Activated T-helper 9 cell treated with anti-CD3 and anti-CD28 coated beads, Interleukin-2, amount 50 U/mL, for 16 hours (primary cell): ENCODE results near the gene RNF217.
"Not testable (repeated sequence)": the region's sequence is repeated elsewhere in the genome, so short reads cannot be mapped to it uniquely, and the experiment has no call there.

ENCODE experiments used
- DNase-seq: peaks from one replicate; pipeline ENCODE4 v3.0.0-alpha.2; 2020; ENCODE audit warnings: low read depth

The RNF217 gene

DNA sequence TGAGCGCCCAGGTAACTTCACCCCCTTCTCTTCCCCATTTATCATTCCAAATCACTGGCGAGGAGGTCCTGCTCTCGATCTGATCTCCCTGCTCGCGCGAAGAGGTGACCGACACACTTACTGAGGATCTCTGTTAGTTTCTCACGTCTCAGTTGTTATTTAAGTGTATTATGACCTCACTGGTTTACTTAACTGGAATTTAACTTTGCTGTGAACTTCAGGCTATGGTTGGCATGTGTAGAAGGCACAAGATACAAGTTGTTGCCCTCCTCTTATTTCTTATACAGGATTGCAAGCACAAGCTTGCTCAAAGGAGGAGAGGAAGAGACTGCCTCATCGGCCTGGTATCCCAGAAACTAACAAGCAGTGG, 1.2 kb downstream of the RNF217 start:
- DNase-seq = no peak

DNA sequence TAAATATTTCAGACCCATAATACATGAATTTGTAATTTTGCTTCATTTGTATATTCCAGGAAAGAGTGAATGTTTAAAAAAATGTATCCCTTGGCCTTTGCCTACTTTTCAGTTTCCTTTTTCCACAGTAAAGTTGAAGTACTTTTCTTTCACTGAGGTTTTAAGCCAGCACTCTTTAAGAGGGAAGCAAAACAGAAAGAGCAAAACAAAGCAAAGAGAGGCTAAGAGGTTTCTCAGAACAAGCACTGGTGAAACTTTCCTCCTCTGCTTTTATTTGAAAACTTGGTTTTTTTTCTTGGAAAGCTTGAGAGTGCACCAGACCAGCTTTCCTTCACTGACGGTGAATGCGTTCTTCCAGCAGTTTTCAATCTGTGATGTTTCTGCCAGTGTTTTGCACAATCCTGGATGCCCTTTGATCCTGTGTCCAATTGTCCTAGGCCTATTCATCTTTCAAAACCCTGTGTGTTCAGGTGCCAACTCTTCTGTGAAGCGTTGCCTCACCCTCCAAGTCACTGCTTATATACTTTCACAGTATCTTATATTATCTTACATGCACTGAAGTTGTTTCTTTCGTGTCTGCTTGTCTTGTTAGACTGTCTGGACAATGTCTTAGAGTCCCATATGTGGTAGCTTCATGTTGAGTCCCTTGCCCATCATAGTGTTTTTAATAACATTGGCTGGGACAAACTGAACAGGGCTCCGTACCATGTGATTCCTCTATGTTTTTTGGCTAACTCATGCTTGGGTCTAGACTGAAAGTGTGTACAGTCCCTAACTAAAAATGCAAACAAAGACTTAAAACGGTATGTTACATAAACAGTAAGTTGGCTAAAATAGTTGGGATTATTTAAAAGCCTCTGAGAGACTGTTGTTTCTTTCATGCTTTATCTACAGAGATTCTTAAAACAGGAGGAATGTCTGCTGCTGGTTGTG, 1.9 kb downstream of the RNF217 start:
- DNase-seq = no peak

DNA sequence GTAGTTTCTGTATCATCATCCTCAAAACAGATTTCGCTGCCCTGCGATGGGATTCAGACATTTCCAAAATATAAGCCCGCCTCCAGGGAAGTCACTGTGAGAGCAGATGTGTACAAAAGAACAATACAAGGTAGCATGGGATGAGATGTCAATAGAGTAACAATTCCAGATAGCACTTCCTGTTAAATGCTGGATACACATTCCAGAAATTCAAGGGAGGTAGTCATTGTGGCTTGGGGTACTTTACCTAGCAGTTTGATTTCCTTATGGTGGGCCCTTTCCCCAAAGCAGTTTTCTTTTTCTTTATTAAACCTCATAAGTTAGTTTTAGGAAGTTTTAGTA, 2.5 kb downstream of the RNF217 start:
- DNase-seq = no peak

DNA sequence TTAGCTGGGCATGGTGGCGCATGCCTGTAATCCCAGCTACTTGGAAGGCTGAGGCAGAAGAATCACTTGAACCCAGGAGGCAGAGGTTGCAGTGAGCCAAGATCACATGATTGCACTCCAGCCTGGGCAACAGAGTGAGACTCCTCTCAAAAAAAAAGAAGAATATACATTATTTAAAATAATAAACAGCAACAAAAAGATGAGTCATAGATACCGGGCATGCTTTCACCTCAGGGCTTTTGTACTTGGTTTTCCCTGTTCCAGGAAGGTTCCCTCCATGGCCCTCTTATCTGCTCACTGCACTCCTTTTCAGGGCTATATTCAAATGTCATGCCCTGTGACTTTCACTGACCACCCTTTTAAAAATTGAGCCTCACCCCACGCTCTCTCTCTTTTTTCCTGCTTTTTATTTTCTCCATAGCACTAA, 3.2 kb downstream of the RNF217 start:
- DNase-seq = not testable (repeated sequence)

DNA sequence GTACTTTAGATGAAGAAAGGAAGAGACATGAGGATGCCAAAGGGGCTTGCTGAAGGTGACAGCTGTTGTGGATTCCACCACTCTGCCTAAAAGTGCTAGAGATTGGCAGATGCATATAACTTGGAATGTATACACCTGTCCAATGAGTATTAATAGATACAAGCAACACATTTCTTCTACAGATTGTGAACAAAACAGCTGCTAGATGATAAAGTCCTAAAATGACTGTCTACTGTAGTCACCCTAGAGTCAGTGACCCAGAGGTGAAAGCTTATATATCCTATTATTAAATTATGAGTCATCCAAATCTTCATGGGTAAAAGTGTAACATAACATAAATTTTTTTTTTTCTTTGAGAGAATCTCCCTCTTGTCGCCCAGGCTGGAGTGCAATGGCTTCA, 5.2 kb downstream of the RNF217 start:
- no peak for DNase-seq

DNA sequence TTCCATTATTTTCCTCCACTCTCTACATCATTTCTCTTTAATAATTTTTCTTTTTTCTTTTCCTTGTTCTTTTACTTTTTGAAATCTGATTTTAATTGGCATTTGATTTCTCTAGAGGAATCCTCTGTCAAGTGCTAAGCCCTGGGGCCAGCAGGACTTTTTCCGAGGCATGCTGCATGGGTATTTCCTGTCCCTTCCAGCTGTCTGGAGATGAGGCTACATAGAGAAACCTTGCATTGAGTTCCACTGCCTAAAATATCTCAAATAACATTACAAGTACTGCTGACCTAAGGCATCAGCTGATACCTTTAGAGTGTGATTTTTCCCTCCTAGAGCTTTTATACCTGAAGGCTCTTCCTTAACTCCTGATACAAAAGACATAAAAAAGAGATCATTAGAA, 6.2 kb downstream of the RNF217 start:
- no peak for DNase-seq

DNA sequence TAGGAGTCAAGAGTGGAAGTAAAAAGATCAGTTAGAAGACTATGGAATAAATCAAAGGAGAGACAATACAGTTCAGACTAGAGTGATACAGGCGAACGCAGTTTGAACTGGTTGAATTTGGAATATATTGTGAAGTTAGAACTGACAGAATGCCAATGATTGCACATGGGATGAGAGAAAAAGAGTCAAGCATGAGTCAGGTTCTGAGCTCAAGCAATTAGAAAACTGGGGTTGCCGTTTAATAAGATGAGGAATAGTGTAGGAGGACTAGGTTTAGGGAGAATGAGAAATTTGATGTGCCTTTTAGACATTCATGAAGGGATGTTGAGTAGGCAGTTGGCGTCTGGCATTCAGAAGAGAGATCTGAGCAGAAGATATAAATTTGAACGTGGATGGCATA, 8.0 kb downstream of the RNF217 start:
- no peak for DNase-seq

DNA sequence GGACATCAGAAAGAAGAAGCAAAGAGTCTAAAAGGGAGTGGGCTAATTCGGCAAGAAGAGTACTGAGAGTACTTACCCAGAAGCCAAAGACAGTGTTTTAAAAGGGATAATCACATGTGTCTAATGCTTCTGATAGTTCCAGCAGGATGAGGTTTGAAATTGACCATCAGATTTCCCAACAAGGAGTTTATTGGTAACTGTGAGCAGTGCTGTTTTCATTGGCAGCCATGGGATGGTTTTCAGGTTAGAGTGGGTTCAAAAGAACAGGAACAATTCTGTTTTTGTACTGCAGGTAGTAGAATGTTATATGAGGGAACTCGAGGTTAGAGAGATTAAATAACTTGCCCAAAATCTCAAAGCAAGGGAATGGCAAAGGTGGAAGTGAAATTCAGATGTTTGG, 8.5 kb downstream of the RNF217 start:
- no peak for DNase-seq

DNA sequence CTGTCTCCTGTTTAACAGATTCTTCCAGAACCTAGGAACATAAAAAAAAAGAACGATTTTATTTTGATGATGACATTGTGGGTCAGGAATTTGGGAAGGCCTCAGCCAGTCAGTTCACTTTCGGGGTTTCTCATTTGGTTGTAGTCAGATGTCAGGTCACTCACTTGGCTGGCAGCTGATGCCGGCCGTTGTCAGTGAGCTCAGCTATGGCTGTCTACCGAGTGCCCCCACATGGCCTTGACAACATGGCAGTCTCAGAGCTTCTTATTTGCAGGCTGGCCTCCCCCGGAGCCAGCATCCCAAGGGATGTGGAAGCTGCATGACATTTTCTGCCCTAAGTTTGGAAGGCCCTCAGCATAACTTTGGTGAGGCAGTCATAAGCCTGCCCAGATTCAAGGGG, 11.5 kb downstream of the RNF217 start:
- no peak for DNase-seq

DNA sequence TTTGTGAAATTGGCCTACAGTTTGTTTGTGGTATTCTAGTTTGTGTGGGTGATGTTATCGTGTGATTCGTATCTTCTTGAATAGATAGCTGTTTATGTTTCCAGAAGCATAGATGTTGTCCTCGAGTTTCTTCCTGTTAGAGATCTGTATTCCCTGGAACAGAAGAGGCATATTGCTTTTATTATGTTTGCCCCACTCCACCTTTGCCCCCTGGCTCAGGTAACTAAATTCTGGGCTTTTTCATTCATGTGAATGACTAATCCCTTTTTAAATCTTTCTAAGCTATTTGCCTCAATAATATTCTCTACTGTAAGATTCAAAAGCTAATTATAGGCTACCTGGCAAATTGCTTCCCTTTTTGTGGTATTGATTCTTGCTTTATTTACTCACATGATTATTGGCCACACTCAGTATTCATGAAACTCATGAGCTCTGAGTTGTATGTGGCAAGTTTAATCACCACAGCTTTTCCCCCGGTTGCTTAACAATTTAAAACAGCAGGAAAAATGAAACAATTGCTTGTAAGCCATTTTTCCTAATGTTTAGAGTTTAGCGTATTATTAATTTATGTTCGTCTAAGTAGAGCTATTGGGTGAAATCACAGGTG, 12.6 kb downstream of the RNF217 start:
- no peak for DNase-seq

DNA sequence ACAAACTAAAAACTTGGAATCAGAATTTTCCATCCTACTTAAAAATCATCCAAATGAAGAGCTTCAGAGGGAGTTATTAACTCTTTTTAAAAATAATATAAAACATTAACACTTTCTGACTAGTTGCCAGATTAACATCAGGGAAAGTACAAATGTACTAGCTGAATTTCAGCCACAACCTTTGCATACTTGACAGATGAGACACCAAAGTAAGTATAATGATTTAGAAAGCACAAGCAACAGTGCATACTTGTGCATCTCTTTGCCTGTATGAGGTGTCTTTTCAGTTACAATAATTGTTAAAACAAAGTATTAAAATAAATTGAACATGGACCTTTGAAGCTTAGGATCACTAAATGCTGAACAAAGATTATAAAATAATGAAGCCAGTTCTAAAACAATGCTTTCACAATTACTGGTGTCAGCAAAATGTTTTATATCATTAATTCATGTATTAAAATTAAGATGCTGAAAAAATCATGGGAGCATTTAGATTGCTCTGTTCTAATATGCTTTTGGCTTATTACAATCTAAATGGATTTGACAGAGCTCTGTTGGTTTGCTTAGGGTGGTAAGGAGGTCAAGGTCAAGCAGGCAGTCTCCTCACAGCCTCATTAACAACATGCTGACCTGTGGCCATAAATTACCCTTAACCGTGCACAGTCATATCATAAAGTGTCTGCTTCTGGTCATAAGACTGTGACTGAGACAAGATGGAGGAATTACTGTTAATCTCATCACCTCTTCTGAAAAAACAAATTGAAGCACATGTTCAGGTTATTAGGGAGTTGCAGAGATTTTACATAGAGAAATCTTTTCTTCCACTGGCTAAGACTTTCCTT, 15.1 kb downstream of the RNF217 start:
- DNase-seq = no peak

DNA sequence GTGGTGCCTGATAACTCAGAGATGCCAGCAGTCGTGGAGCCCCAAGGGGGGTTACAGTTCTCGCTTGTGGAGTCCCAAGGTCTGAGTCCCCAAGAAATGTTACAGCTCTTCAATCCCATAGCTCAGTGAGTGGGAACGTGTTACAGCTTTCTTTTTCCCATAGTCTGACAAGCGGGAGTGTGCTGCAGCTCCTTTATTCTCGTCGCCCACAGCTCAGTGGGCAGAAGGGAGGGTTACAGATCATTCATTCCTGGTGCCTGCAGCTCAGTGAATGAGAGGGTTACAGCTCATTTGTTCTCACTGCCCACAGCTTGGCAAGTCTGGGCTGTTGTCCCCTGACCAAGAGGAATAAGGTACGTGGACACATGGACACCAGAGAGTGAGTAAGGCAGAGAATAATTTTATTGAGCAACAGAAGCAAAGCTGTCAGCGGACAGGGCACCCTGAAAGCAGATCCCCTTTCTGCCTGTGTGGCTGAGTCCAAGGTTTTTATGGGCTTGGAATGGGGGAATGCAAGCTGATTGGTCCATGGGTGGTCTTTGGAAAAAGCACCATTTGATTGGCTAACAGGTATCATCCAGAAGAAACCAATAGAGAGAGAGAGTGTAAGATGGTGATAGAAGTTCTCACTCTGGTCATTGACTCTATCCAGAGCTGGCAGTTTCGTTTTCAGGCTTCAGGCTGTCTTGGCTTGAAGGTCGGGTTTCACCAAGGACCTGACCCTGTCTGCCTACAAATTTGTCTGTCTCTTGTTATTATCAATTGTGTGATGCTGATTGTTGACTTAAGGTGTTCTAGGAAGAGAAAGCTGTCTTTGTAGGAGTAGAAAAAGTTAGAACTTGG, 16.4 kb downstream of the RNF217 start:
- DNase-seq = no peak

DNA sequence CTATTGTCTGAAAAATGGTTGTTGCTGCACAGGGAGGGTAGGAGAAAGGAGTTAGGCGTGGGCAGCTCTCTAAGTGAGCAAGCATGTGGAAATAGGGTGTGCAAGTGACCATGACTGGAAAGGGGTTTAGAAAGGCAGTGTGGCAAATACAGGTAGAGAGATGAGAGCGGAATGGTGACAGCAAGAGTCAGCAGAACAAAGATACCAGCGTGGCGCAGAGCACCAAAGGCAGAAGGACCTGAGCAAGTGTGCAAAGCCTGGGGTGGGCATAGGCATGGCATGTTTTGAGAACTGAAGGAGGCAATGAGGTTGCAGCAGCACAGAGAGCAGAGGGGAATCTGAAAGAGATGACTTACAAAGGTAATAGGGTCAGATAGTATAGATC, 17.0 kb downstream of the RNF217 start:
- no peak for DNase-seq

DNA sequence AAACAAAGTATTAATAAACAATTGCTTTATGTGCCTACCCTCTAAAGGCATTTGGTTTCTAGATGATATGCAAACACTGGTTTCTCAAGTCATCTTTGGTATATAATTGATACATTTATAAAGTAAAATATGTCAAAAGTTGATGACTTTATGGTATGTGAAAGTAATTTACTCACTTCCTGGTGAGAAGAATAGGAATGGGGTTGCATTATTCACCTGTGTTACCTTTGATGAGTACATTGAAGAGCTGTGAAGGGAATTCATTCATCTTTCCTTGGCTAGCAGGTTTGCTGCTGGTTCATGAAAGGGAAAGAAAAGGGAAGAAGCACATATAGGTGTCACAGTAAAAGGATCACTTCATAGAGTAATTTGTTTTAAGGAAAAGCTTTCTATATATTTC, 20.4 kb downstream of the RNF217 start:
- DNase-seq = no peak

DNA sequence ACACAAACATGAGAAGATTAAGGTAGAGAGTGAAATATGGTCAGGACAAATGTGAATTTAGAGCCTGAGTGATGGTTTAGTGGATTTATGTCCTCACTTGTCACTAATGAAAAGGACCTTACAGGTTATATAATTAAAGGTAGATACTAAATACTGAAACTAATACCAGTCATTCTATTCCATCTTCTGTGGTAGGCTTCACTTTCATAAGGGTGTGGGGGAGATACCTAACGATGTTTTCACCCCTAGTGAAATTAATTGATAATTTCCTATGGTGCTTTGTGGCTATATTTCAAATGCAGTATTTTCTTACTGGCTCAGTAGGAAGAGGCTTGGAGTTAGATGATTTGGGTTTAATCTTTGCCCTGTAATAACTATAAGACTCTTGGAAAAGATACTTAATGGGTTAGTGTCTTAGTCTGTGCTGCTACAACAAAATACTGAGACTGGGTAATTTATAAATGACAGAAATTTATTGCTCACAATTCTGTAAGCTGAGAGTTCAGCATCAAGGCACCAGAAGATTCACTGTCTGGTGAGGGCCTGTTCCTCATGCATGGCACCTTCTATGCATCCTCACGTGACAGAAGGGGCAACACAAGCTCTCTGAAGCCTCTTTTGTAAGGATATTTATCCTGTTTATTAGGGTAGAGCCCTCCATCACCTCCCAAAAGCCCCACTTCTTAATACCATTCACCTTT, 21.3 kb downstream of the RNF217 start:
- no peak for DNase-seq

DNA sequence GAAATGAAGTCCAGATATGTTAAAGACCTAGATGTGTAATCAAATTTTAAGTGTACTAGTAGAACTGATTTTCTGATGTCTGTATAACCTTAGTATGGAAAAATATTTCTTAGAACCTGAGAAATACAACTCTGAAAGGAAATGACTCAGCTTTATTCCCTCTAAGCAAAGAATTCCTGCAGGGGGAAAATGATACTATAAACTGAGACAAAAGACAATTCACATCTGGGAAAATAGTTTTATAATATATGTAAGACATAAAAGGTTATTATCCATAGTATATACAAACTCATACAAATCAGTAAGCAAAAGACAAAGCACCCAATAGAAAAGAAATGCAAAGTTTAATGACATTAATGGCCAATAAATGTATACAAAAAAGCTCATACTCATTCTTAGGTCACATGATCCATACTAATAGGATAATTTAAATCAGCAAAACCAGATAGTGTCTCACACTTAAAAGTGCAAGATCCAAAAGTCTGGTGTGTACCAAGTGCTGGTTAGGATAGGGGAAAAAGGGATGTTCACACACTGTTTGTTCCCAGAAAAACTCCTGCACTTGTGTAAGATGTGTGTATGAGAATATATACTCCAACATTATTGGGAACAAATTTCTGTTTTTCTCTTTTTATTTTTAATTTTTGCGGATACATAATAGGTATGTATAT, 22.6 kb downstream of the RNF217 start:
- no peak for DNase-seq

DNA sequence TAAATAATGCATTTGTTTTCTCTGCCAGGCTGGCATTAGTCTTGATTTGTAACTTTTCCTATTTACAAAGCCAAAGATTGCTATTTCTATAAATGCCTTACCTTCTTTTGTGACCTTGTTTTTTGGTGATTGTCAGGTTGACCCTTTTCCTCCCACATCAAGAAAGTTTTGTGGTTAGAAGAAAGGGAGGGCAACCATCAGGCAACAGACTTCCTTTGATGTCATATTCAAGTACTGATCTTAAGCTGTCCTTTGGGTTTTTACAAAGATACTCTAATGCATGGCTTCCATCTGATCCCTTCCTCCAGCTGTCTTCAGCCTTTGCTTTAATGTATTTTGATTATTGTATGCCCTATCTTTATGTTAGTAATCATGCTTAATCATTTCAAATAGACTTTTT, 23.9 kb downstream of the RNF217 start:
- no peak for DNase-seq

DNA sequence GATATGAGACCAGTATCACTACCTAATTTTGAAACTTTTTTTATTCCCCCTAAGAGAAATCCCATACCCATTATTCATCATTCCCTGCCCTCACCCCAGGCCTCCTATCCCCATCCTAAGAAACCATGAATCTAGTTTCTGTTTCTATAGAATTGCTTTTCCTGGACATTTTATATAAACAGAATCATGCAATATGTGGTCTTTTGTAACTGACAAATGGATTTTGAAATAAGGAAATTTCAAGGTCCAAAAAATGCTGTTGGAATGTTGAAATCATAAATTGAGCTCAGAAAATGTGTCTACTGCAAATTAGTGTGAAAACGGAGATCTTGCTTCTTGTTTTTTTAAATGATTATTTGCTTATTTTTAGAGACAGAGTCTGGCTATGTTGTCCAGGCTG, 25.1 kb downstream of the RNF217 start:
- no peak for DNase-seq

DNA sequence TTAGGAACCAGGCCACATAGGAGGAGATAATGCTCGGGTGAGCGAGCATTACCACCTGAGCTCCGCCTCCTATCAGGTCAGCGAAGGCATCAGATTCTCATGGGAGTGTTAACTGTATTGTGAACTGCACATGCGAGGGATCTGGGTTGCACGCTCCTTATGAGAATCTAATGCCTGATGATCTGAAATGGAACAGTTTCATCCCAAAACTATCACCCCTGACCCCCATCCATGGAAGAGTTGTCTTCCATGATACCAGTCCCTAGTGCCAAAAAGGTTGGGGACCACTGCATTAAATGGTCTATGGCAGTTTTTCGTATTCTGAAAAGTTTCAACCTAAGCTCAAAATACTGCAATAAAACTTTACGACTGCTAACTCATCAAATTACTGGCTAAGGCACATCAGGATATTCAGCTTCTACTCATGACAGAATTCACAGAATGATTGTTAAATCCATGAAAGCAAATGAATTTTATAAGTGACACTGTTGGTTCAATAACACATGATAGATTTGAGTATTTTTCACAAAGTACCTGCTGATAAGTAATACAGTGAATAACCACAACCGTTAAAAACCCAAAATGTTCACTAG, 25.9 kb downstream of the RNF217 start:
- no peak for DNase-seq
